RPMI7951 (cell line): ENCODE measurements around the gene KIAA0232. TPM values are rescaled to one million over a fixed set of nuclear protein-coding genes. Genes with fewer than 3 reads are reported as not detected.
"Not testable (repeated sequence)": the region's sequence is repeated elsewhere in the genome, so short reads cannot be mapped to it uniquely, and the experiment has no call there.

Experiments
- DNase-seq: peaks from one replicate; pipeline ENCODE4 v3.0.0-alpha.2; 2012; ENCODE audit warnings: low read depth
- total RNA-seq: library from RNA; depleted of rRNA; stranded (reverse); fragments of >200 nt; shearing (Covaris generic); gene quantifications from 2 replicates; pipeline ENCODE4 v1.2.3, GENCODE V29; 2014

KIAA0232 gene
- total RNA-seq, 1 experiment from 2014 or later: 14.1 TPM

GRCh38 chr4:6775746-6776145 lies 6.8 kb upstream of the KIAA0232 start:
- no peak for DNase-seq

GRCh38 chr4:6776920-6777635 lies 5.4 kb upstream of the KIAA0232 start:
- DNase-seq: no peak

- DNase-seq: no peak
Observed at GRCh38 chr4:6777636-6778281, 4.8 kb upstream of the KIAA0232 start.

GRCh38 chr4:6778435-6778834 lies 4.1 kb upstream of the KIAA0232 start:
- DNase-seq: no peak

GRCh38 chr4:6779667-6780565 lies 2.6 kb upstream of the KIAA0232 start:
- peak; percentile 34 for DNase-seq

GRCh38 chr4:6781113-6781512 lies 1.4 kb upstream of the KIAA0232 start:
- DNase-seq: no peak

GRCh38 chr4:6781561-6781960 lies 966 bp upstream of the KIAA0232 start:
- no peak for DNase-seq

- no peak for DNase-seq
Observed at GRCh38 chr4:6782846-6783110, 251 bp downstream of the KIAA0232 start.

- DNase-seq: peak; percentile 88
Observed at GRCh38 chr4:6783111-6783981, 819 bp downstream of the KIAA0232 start.

GRCh38 chr4:6785572-6785925 lies 3.0 kb downstream of the KIAA0232 start:
- DNase-seq: no peak

GRCh38 chr4:6788123-6788522 lies 5.6 kb downstream of the KIAA0232 start:
- no peak for DNase-seq

- DNase-seq: not testable (repeated sequence)
Observed at GRCh38 chr4:6791245-6791644, 8.7 kb downstream of the KIAA0232 start.

- DNase-seq: not testable (repeated sequence)
Observed at GRCh38 chr4:6791796-6792195, 9.3 kb downstream of the KIAA0232 start.

- no peak for DNase-seq
Observed at GRCh38 chr4:6794189-6794588, 11.7 kb downstream of the KIAA0232 start.

GRCh38 chr4:6795821-6796220 lies 13.3 kb downstream of the KIAA0232 start:
- no peak for DNase-seq

- DNase-seq: not testable (repeated sequence)
Observed at GRCh38 chr4:6797368-6797767, 14.8 kb downstream of the KIAA0232 start.

- DNase-seq: no peak
Observed at GRCh38 chr4:6799091-6799490, 16.6 kb downstream of the KIAA0232 start.

GRCh38 chr4:6802025-6802424 lies 19.5 kb downstream of the KIAA0232 start:
- DNase-seq: no peak

GRCh38 chr4:6802626-6803025 lies 20.1 kb downstream of the KIAA0232 start:
- DNase-seq: no peak

GRCh38 chr4:6803246-6803645 lies 20.7 kb downstream of the KIAA0232 start:
- no peak for DNase-seq

- no peak for DNase-seq
Observed at GRCh38 chr4:6804082-6804752, 21.7 kb downstream of the KIAA0232 start.
